Measurements from ENCODE around the gene KIDINS220. TPM values are rescaled to one million over a fixed set of nuclear protein-coding genes. Genes with fewer than 3 reads are reported as not detected.

KIDINS220 gene
- total and polyA plus RNA-seq, 5 donors from 2014 or later, result 9.9 to 52.2 (median 20.2) TPM

DNA sequence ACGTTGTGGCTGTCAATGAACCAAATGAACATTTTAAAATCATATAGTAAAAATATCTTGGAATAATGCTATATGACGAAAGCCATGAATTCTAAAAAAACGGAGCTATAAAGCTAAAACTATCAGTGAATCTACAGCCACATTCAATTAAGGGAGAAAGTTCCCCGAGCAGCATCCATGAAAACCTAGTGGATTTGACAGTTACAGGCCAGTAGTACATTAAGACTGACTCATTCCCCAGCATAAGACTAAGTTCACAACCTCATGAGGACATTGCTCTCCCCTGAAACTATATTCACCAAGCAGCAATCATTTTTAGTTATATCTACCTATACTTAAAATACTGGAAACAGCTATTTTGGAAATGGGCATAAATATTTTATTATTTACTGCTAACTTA lies 36.6 kb downstream of the KIDINS220 start:
- H3K27ac ChIP-seq (ENCODE audit: insufficient read depth, low read length, poor library complexity, severe bottlenecking), result no peak overlapping the region
- H3K27me3 ChIP-seq (ENCODE audit: control insufficient read depth, insufficient read depth, low read length), result no peaks in the 10 kb centered on the region
- no peaks in the 10 kb centered on the region for H3K27me3 Mint-ChIP-seq
- H3K36me3 Mint-ChIP-seq, result peaks cover 64% of the 10 kb centered on the region
- no peak overlapping the region for H3K4me3 ChIP-seq (ENCODE audit: low read depth, low read length)
- H3K9me3 ChIP-seq (ENCODE audit: control insufficient read depth in 2 of 2, low read length in 2 of 2), result no peaks in the 10 kb centered on the region
- no peaks in the 10 kb centered on the region for H3K4me1 ChIP-seq (ENCODE audit: control insufficient read depth, insufficient read depth, low read length, poor library complexity, severe bottlenecking)
- no peak overlapping the region for H3K27ac Mint-ChIP-seq
- H3K36me3 ChIP-seq (ENCODE audit: control insufficient read depth, insufficient read depth, low read length), result peaks cover 87% of the 10 kb centered on the region
- peaks cover 5 to 23% (median 16%) of the 10 kb centered on the region in 4 donors for H3K4me1 Mint-ChIP-seq
- no peak for ATAC-seq (ENCODE audit: low read depth in 2 of 2)
- no peaks in the 10 kb centered on the region for H3K9me3 Mint-ChIP-seq
- H3K4me3 Mint-ChIP-seq, result no peak overlapping the region
- DNase-seq, result no peak

DNA sequence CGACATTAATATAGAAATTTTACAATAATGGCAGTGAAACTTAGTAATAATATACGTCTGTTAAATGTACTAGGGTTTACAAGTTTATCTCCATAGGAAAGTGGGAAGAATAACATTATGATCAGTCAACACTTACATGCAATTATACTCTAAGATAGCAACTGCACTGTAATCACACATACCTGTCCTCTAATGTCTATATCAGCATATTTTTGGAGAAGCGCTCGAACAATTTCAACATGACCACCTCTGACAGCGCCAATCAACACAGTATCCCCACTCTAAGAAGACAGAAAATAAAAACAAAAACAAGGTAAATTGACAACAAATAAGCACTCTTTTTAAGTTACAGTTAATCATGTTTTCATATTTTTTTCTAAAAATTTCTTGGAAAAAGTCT lies 37.2 kb downstream of the KIDINS220 start:
- ATAC-seq (ENCODE audit: low read depth in 2 of 2) (no peak), DNase-seq (no peak)
- Histone ChIP-seq H3K36me3 (ENCODE audit: control insufficient read depth, insufficient read depth, low read length) (peaks cover 87% of the 10 kb centered on the region), H3K9me3 (ENCODE audit: control insufficient read depth in 2 of 2, low read length in 2 of 2) (no peaks in the 10 kb centered on the region), H3K27me3 (ENCODE audit: control insufficient read depth, insufficient read depth, low read length) (no peaks in the 10 kb centered on the region), H3K4me1 (ENCODE audit: control insufficient read depth, insufficient read depth, low read length, poor library complexity, severe bottlenecking) (no peaks in the 10 kb centered on the region), H3K4me3 (ENCODE audit: low read depth, low read length) (no peak overlapping the region), H3K27ac (ENCODE audit: insufficient read depth, low read length, poor library complexity, severe bottlenecking) (no peak overlapping the region)
- Mint-ChIP-seq H3K4me3 (no peak overlapping the region), H3K36me3 (peaks cover 59% of the 10 kb centered on the region), H3K4me1 (peaks cover 5 to 20% (median 15%) of the 10 kb centered on the region in 4 donors), H3K27me3 (no peaks in the 10 kb centered on the region), H3K9me3 (no peaks in the 10 kb centered on the region), H3K27ac (no peak overlapping the region)

DNA sequence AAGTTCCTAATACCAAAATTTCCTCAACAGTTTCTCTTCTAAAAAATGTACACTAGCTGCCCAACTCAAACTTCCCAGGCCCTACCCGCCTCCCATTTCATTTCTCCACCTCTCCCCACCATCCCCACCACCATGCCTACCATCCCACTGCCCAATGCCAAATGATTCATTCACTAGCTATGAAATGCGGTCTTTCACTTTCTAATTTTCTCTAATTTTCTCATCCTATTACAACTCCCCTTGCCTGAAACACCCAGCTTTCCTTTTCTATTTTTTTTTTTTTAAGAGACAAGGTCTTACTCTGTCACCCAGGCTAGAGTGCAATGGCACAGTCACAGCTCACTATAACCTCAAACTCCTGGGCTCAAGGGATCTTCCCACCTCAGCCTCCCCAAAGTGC lies 38.4 kb downstream of the KIDINS220 start:
- peaks cover 64% of the 10 kb centered on the region for H3K36me3 Mint-ChIP-seq
- Histone ChIP-seq H3K4me1 (ENCODE audit: control insufficient read depth, insufficient read depth, low read length, poor library complexity, severe bottlenecking) (no peaks in the 10 kb centered on the region), H3K4me3 (ENCODE audit: low read depth, low read length) (no peak overlapping the region), H3K27me3 (ENCODE audit: control insufficient read depth, insufficient read depth, low read length) (no peaks in the 10 kb centered on the region), H3K9me3 (ENCODE audit: control insufficient read depth in 2 of 2, low read length in 2 of 2) (no peaks in the 10 kb centered on the region), H3K27ac (ENCODE audit: insufficient read depth, low read length, poor library complexity, severe bottlenecking) (no peak overlapping the region), H3K36me3 (ENCODE audit: control insufficient read depth, insufficient read depth, low read length) (peaks cover 86% of the 10 kb centered on the region)
- peaks cover 9 to 12% (median 11%) of the 10 kb centered on the region in 4 donors for H3K4me1 Mint-ChIP-seq
- DNase-seq, result no peak
- peak overlapping the region in 2 of 3 donors; percentile 49 to 92 for H3K27ac Mint-ChIP-seq
- no peaks in the 10 kb centered on the region for H3K27me3 Mint-ChIP-seq
- no peak for ATAC-seq (ENCODE audit: low read depth in 2 of 2)
- H3K9me3 Mint-ChIP-seq, result no peaks in the 10 kb centered on the region
- H3K4me3 Mint-ChIP-seq, result no peak overlapping the region

DNA sequence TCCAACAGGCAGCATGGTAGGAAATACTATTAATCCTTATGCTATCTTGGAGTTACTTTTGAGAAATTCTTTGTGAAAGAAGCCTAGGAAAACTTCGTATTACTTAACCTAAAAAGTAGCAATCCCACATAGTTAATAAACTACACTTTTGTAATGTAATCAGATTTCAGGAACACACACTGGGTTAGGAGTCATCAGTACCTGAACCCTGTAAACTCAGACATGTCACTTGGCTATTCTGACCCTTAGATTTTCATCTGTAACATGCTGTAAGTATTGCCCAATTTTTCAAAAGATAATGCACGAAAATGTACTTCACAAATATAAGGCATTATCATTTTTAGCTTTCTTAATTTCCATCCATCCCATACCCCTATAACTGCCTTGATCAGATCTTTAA lies 39.0 kb downstream of the KIDINS220 start:
- ATAC-seq (ENCODE audit: low read depth in 2 of 2) (no peak), DNase-seq (no peak)
- Mint-ChIP-seq H3K9me3 (no peaks in the 10 kb centered on the region), H3K4me1 (peaks cover 6 to 12% (median 8%) of the 10 kb centered on the region in 4 donors), H3K27me3 (no peaks in the 10 kb centered on the region), H3K27ac (no peak overlapping the region), H3K36me3 (peaks cover 66% of the 10 kb centered on the region), H3K4me3 (no peak overlapping the region)
- Histone ChIP-seq H3K27me3 (ENCODE audit: control insufficient read depth, insufficient read depth, low read length) (no peaks in the 10 kb centered on the region), H3K36me3 (ENCODE audit: control insufficient read depth, insufficient read depth, low read length) (peaks cover 90% of the 10 kb centered on the region), H3K27ac (ENCODE audit: insufficient read depth, low read length, poor library complexity, severe bottlenecking) (no peak overlapping the region), H3K4me1 (ENCODE audit: control insufficient read depth, insufficient read depth, low read length, poor library complexity, severe bottlenecking) (no peaks in the 10 kb centered on the region), H3K9me3 (ENCODE audit: control insufficient read depth in 2 of 2, low read length in 2 of 2) (no peaks in the 10 kb centered on the region), H3K4me3 (ENCODE audit: low read depth, low read length) (no peak overlapping the region)

DNA sequence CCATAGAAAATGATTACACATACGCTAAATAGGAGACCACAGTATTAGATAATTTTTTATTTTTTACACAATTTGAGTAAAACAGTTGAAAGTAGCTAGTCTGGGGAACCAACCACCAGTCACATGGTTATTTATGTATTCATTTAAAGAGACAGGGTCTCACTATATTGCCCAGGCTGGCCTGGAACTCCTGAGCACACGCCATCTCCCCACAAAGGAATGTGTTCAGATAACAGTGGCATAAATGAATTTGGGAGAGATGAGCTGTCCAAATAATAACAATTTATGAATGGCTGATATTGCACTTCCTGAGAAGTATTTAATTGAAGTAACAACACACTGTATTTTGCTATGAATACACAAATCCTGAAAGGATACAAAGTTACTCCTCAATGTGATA lies 39.7 kb downstream of the KIDINS220 start:
- no peak overlapping the region for H3K4me3 ChIP-seq (ENCODE audit: low read depth, low read length)
- ATAC-seq (ENCODE audit: low read depth in 2 of 2) (no peak), DNase-seq (no peak)
- H3K4me1 Mint-ChIP-seq, result peaks cover 6 to 12% (median 8%) of the 10 kb centered on the region in 4 donors
- H3K27me3 Mint-ChIP-seq, result no peaks in the 10 kb centered on the region
- H3K9me3 ChIP-seq (ENCODE audit: control insufficient read depth in 2 of 2, low read length in 2 of 2), result no peaks in the 10 kb centered on the region
- no peaks in the 10 kb centered on the region for H3K4me1 ChIP-seq (ENCODE audit: control insufficient read depth, insufficient read depth, low read length, poor library complexity, severe bottlenecking)
- no peak overlapping the region for H3K27ac ChIP-seq (ENCODE audit: insufficient read depth, low read length, poor library complexity, severe bottlenecking)
- H3K27me3 ChIP-seq (ENCODE audit: control insufficient read depth, insufficient read depth, low read length), result no peaks in the 10 kb centered on the region
- H3K36me3 Mint-ChIP-seq, result peaks cover 62% of the 10 kb centered on the region
- H3K27ac Mint-ChIP-seq, result no peak overlapping the region
- H3K9me3 Mint-ChIP-seq, result no peaks in the 10 kb centered on the region
- no peak overlapping the region for H3K4me3 Mint-ChIP-seq
- peaks cover 88% of the 10 kb centered on the region for H3K36me3 ChIP-seq (ENCODE audit: control insufficient read depth, insufficient read depth, low read length)

DNA sequence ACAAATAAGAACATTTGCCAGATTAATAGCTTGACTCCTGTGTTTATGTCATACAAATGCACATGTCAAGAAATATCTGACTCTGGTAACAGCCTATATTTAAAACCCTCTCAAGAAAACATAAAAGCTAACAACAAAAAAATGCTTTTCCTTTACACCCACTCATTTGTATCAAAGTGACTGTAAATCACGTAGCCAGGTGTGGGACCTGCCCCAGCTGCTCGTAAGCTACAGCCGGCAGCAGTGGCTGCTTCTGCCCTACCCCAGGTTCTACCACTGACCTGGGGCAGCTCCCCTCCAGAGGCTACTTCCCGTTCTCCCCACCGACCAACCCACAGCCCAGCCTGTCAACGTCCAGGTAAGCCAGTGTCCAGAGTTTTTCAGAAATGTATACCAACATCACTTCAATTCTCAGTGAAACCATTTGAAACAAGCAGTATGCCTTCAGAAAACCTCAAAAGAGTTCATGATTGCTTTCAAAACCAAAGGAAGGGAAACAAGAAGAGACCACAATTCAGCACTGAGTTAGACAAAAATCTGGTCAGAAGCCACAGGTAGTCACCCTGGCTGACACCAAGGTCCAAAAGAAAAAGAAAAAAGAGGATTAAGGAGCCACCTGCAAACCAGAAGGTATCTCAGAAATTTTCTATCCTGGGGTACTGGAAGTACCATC lies 40.4 kb downstream of the KIDINS220 start:
- Mint-ChIP-seq H3K4me1 (peaks cover 3 to 14% (median 6%) of the 10 kb centered on the region in 4 donors), H3K27ac (peak overlapping the region in 2 of 3 donors; percentile 27 to 57), H3K4me3 (no peak overlapping the region), H3K9me3 (no peaks in the 10 kb centered on the region), H3K36me3 (peaks cover 62% of the 10 kb centered on the region), H3K27me3 (no peaks in the 10 kb centered on the region)
- H3K27ac ChIP-seq (ENCODE audit: insufficient read depth, low read length, poor library complexity, severe bottlenecking), result no peak overlapping the region
- ATAC-seq (ENCODE audit: low read depth in 2 of 2), result no peak
- H3K36me3 ChIP-seq (ENCODE audit: control insufficient read depth, insufficient read depth, low read length), result peaks cover 86% of the 10 kb centered on the region
- no peaks in the 10 kb centered on the region for H3K4me1 ChIP-seq (ENCODE audit: control insufficient read depth, insufficient read depth, low read length, poor library complexity, severe bottlenecking)
- no peak overlapping the region for H3K4me3 ChIP-seq (ENCODE audit: low read depth, low read length)
- peak in 1 of 3 donors; percentile 12 for DNase-seq
- no peaks in the 10 kb centered on the region for H3K9me3 ChIP-seq (ENCODE audit: control insufficient read depth in 2 of 2, low read length in 2 of 2)
- H3K27me3 ChIP-seq (ENCODE audit: control insufficient read depth, insufficient read depth, low read length), result no peaks in the 10 kb centered on the region

DNA sequence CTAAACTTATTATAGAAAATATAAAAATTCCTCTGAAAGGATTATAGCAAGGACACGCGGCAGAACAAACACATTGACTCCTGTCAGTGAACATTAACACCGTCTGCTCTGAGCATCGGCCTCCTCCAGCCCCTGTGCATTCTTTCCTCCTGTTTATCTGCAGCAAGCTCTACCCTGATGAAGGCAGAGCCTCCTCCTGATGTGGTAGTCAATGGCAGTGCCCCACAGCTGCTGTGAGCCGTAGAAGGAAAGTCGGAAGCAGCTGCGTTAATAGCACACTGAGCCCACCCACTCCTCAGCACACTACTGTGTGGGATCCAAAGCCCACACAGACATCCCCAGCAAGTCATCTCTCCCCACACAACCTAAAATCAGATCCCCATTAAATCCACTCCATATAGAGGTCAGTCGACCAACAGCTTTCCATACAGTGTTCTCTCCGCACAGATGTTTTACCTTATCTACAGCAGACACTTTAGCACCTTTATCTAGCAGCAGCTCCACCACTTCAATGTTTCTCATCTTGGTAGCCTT lies 41.0 kb downstream of the KIDINS220 start:
- Histone ChIP-seq H3K4me1 (ENCODE audit: control insufficient read depth, insufficient read depth, low read length, poor library complexity, severe bottlenecking) (no peaks in the 10 kb centered on the region), H3K27ac (ENCODE audit: insufficient read depth, low read length, poor library complexity, severe bottlenecking) (no peak overlapping the region), H3K4me3 (ENCODE audit: low read depth, low read length) (no peak overlapping the region), H3K9me3 (ENCODE audit: control insufficient read depth in 2 of 2, low read length in 2 of 2) (no peaks in the 10 kb centered on the region), H3K27me3 (ENCODE audit: control insufficient read depth, insufficient read depth, low read length) (no peaks in the 10 kb centered on the region), H3K36me3 (ENCODE audit: control insufficient read depth, insufficient read depth, low read length) (peaks cover 84% of the 10 kb centered on the region)
- H3K27ac Mint-ChIP-seq, result peak overlapping the region in 2 of 3 donors; percentile 27 to 57
- ATAC-seq (ENCODE audit: low read depth in 2 of 2) (no peak), DNase-seq (no peak)
- H3K9me3 Mint-ChIP-seq, result no peaks in the 10 kb centered on the region
- H3K36me3 Mint-ChIP-seq, result peaks cover 60% of the 10 kb centered on the region
- peaks cover 0 to 16% (median 4%) of the 10 kb centered on the region in 4 donors for H3K4me1 Mint-ChIP-seq
- no peak overlapping the region for H3K4me3 Mint-ChIP-seq
- H3K27me3 Mint-ChIP-seq, result no peaks in the 10 kb centered on the region

Data from CD4-positive, CD25-positive, alpha-beta regulatory T cell (primary cell).